ENCODE results near the gene GSTT2. TPM values are rescaled to one million over a fixed set of nuclear protein-coding genes. Genes with fewer than 3 reads are reported as not detected.

GSTT2 gene
- total and polyA plus RNA-seq, 10 of the 15 experiments (the other 5 are each of a cell fraction or from before 2014, with no cell fraction given), result not detected

DNA sequence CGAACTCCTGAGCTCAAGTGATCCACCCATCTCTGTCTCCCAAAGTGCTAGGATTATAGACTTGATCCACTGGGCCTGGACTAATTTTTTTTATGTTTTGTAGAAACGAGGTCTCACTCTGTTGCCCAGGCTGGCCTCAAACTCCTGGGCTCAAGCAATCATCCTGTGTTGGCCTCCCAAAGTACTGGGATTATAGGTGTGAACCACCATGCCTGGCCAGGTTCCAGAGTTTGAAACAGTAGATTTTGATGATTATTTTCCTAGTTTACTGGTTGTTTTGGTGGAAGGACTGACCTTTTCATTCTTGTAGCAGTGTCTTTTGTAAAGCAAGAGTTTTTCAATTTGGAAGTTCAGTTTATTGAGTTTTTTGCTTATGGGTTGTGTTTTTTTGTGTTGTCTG is 46.1 kb downstream of the GSTT2 start:
- H3K27ac ChIP-seq (ENCODE audit: control insufficient read depth, insufficient read depth), result no peak overlapping the region
- peaks cover 21% of the 10 kb centered on the region for H3K79me2 ChIP-seq (ENCODE audit: control insufficient read depth, insufficient read depth, low read length)
- no peak for TF ChIP-seq RELA (IDR thresholded peaks at IDR 0.05; ENCODE audit: borderline replicate concordance, partially characterized antibody)
- TF ChIP-seq RAD21 (IDR thresholded peaks at IDR 0.05; ENCODE audit: insufficient read depth, low read depth, low read length), result no peak
- no peak for TF ChIP-seq ETV6 (conservative IDR thresholded peaks at IDR 0.05 in 1 of 2, IDR thresholded peaks at IDR 0.05 in 1 of 2; ENCODE audit: borderline replicate concordance in 1 of 2, low read depth in 1 of 2)
- TF ChIP-seq JUND (IDR thresholded peaks at IDR 0.05; ENCODE audit: low read depth, low read length), result no peak
- TF ChIP-seq TCF3 (IDR thresholded peaks at IDR 0.05; ENCODE audit: borderline replicate concordance, insufficient read depth, low read depth, low read length), result no peak
- no peak for TF ChIP-seq KLF5 (IDR thresholded peaks at IDR 0.05; ENCODE audit: partially characterized antibody)
- no peak for TF ChIP-seq NRF1 (conservative IDR thresholded peaks at IDR 0.05; ENCODE audit: low read depth, low read length)
- TF ChIP-seq, protein P1, sequence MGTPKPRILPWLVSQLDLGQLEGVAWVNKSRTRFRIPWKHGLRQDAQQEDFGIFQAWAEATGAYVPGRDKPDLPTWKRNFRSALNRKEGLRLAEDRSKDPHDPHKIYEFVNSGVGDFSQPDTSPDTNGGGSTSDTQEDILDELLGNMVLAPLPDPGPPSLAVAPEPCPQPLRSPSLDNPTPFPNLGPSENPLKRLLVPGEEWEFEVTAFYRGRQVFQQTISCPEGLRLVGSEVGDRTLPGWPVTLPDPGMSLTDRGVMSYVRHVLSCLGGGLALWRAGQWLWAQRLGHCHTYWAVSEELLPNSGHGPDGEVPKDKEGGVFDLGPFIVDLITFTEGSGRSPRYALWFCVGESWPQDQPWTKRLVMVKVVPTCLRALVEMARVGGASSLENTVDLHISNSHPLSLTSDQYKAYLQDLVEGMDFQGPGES (IDR thresholded peaks at IDR 0.05), result no peak
- TF ChIP-seq, protein P2, sequence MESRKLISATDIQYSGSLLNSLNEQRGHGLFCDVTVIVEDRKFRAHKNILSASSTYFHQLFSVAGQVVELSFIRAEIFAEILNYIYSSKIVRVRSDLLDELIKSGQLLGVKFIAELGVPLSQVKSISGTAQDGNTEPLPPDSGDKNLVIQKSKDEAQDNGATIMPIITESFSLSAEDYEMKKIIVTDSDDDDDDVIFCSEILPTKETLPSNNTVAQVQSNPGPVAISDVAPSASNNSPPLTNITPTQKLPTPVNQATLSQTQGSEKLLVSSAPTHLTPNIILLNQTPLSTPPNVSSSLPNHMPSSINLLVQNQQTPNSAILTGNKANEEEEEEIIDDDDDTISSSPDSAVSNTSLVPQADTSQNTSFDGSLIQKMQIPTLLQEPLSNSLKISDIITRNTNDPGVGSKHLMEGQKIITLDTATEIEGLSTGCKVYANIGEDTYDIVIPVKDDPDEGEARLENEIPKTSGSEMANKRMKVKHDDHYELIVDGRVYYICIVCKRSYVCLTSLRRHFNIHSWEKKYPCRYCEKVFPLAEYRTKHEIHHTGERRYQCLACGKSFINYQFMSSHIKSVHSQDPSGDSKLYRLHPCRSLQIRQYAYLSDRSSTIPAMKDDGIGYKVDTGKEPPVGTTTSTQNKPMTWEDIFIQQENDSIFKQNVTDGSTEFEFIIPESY (IDR thresholded peaks at IDR 0.05), result no peak
- TF ChIP-seq, protein P3, sequence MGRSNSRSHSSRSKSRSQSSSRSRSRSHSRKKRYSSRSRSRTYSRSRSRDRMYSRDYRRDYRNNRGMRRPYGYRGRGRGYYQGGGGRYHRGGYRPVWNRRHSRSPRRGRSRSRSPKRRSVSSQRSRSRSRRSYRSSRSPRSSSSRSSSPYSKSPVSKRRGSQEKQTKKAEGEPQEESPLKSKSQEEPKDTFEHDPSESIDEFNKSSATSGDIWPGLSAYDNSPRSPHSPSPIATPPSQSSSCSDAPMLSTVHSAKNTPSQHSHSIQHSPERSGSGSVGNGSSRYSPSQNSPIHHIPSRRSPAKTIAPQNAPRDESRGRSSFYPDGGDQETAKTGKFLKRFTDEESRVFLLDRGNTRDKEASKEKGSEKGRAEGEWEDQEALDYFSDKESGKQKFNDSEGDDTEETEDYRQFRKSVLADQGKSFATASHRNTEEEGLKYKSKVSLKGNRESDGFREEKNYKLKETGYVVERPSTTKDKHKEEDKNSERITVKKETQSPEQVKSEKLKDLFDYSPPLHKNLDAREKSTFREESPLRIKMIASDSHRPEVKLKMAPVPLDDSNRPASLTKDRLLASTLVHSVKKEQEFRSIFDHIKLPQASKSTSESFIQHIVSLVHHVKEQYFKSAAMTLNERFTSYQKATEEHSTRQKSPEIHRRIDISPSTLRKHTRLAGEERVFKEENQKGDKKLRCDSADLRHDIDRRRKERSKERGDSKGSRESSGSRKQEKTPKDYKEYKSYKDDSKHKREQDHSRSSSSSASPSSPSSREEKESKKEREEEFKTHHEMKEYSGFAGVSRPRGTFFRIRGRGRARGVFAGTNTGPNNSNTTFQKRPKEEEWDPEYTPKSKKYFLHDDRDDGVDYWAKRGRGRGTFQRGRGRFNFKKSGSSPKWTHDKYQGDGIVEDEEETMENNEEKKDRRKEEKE (IDR thresholded peaks at IDR 0.05), result no peak
- TF ChIP-seq RB1 (IDR thresholded peaks at IDR 0.05; ENCODE audit: borderline replicate concordance), result no peak
- no peak for TF ChIP-seq ESRRA (IDR thresholded peaks at IDR 0.05; ENCODE audit: low read length)
- TF ChIP-seq NFXL1 (IDR thresholded peaks at IDR 0.05; ENCODE audit: borderline replicate concordance), result no peak
- WGBS (ENCODE audit: insufficient coverage, insufficient replicate concordance, low lambda C conversion rate, missing lambda C conversion rate), result 75% methylated on average over 2 of the region's 2 CpGs
- SMC1A ChIA-PET (ENCODE audit: uncharacterized antibody, unreplicated experiment), result interaction anchor here (1.2 kb wide), 1 partner anchor 16 kb away, joined by 4 read pairs; no protein-coding TSS in a partner anchor
- POLR2A ChIA-PET, result interaction anchor here (1.2 kb wide), 1 partner anchor 14 kb away, joined by 4 read pairs; no protein-coding TSS in a partner anchor
- H2AFZ ChIP-seq (ENCODE audit: control insufficient read depth, low read depth, low read length), result no peak overlapping the region
- no peaks in the 10 kb centered on the region for H3K9me3 ChIP-seq (replicated peaks; ENCODE audit: control insufficient read depth, insufficient read depth, low read length)
- BruUV-seq (replicated peaks), result no TSS peak
- CTCF ChIA-PET, result interaction anchor here (1.2 kb wide), 1 partner anchor 13 kb away, joined by 4 read pairs; no protein-coding TSS in a partner anchor
- in situ Hi-C loops (cut with MboI), result no loop called here
- FAIRE-seq (no peak), DNase-seq (ENCODE audit: low read depth, low spot score) (no peak), ATAC-seq (no peak)
- H3K4me3 ChIP-seq, result no peak overlapping the region
- no peak overlapping the region for H3K9ac ChIP-seq (ENCODE audit: control insufficient read depth, insufficient read depth, low read length)
- H3K4me1 ChIP-seq (ENCODE audit: control insufficient read depth, insufficient read depth, low read length), result no peaks in the 10 kb centered on the region
- peaks cover 1 to 3% of the 10 kb centered on the region in 2 experiments; a peak in 3 of 4 replicates for H3K36me3 ChIP-seq (ENCODE audit: control insufficient read depth in 2 of 2, insufficient read depth in 2 of 2, low read length in 1 of 2)
- no peaks in the 10 kb centered on the region for H3K27me3 ChIP-seq (replicated peaks in 1 of 2; ENCODE audit: control insufficient read depth in 2 of 2, insufficient read depth in 2 of 2, low read length in 1 of 2)
- RAD21 ChIA-PET (ENCODE audit: unreplicated experiment), result no interaction called here
- intact Hi-C loops (cut with micrococcal nuclease; ENCODE audit: unreplicated experiment), result no loop called here
- no peak overlapping the region for H3K4me2 ChIP-seq (ENCODE audit: control insufficient read depth, insufficient read depth)
- H4K20me1 ChIP-seq (ENCODE audit: control insufficient read depth, insufficient read depth), result peaks cover 5% of the 10 kb centered on the region; the same call in 1 of the 2 replicates
